KMS-11 (cell line): Measurements from ENCODE around the gene EGLN2.

Source experiments
- H2AFZ ChIP-seq: fragments of 200-600 bp; sonication (generic); 2 replicates; pipeline ENCODE4 v1.6.1; 2016; ENCODE audit warnings: antibody characterized with exemption, mixed run types, low read depth
- H3K27ac ChIP-seq: fragments of 200-600 bp; sonication (generic); 2 replicates; pipeline ENCODE4 v1.6.1; 2016; ENCODE audit warnings: mild to moderate bottlenecking, mixed run types
- H3K27me3 ChIP-seq: fragments of 200-600 bp; sonication (generic); 2 replicates; pipeline ENCODE4 v1.6.1; 2017; ENCODE audit warnings: mild to moderate bottlenecking, low read depth, mixed run types, moderate library complexity; ENCODE audit not compliant: insufficient read depth
- H3K36me3 ChIP-seq: fragments of 200-600 bp; sonication (generic); 2 replicates; pipeline ENCODE4 v1.6.1; 2017; ENCODE audit warnings: mild to moderate bottlenecking, mixed run types; ENCODE audit not compliant: insufficient read depth
- H3K4me1 ChIP-seq: fragments of 200-600 bp; sonication (generic); 2 replicates; pipeline ENCODE4 v1.6.1; 2016; ENCODE audit warnings: mild to moderate bottlenecking, low read depth, mixed run types; ENCODE audit not compliant: poor library complexity, severe bottlenecking
- H3K4me2 ChIP-seq: fragments of 200-600 bp; sonication (generic); 2 replicates; pipeline ENCODE4 v1.7.0; 2016; ENCODE audit warnings: mild to moderate bottlenecking, mixed run types
- H3K4me3 ChIP-seq: fragments of 200-600 bp; sonication (generic); IDR thresholded peaks from 2 replicates; pipeline ENCODE4 v1.6.1; 2017; ENCODE audit warnings: low read depth, low read length, mixed read lengths; ENCODE audit not compliant: insufficient read depth
- H3K79me2 ChIP-seq: fragments of 200-600 bp; sonication (generic); 2 replicates; pipeline ENCODE4 v1.6.1; 2016; ENCODE audit warnings: low read depth, mixed run types; ENCODE audit not compliant: insufficient read depth
- H3K9ac ChIP-seq: fragments of 200-600 bp; sonication (generic); 2 replicates; pipeline ENCODE4 v1.6.1; 2016; ENCODE audit warnings: mild to moderate bottlenecking, mixed run types
- H4K20me1 ChIP-seq: fragments of 200-600 bp; sonication (generic); 2 replicates; pipeline ENCODE4 v1.6.1; 2016; ENCODE audit warnings: mild to moderate bottlenecking, mixed run types; ENCODE audit not compliant: insufficient read depth
- CTCF ChIP-seq: fragments of 200-600 bp; sonication (generic); conservative IDR thresholded peaks from 2 replicates; pipeline ENCODE4 v1.6.1; 2017; ENCODE audit warnings: low read depth, mild to moderate bottlenecking, antibody characterized with exemption, low read length, moderate library complexity, mixed read lengths

Gene EGLN2

DNA sequence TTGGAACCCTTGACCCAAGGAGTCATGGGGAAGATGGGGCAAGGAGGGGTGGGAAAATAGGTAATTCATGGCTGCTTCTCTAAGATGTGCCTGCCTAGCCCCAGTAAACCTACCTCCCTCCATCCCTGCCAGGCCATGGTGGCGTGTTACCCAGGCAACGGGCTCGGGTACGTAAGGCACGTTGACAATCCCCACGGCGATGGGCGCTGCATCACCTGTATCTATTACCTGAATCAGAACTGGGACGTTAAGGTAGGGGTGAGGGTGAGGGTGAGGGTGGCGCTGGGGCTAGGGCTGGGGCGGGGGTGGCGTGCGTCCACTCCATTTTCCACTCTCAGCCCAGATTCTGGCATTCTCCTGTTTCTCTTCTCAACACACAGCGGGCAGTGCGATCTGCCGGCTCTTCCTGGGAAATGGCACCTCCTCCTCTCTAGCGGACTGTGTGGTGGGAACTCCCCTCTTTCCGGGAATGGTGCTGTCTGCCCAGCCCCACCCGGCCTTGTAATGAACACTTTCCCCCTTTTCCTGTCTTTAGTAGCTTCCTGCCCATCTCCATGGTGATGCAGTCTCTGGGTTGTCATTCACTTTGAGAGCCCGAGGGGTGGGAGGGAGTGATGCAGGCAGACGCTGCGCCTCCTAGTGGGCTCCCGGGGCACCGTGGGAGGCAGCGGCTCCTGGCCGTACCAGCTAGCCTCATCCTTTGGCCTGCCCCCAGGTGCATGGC is 7.6 kb downstream of the EGLN2 start:
- no peaks in the 10 kb centered on the region for H3K36me3 ChIP-seq
- TF ChIP-seq CTCF: peak; percentile 19; the same call in 1 of the 2 replicates
- no peak overlapping the region for H3K27ac ChIP-seq
- H3K4me3 ChIP-seq: no peak overlapping the region
- peaks cover 31% of the 10 kb centered on the region for H3K4me1 ChIP-seq
- H3K27me3 ChIP-seq: no peaks in the 10 kb centered on the region
- H2AFZ ChIP-seq: no peak overlapping the region
- H3K79me2 ChIP-seq: peaks cover 7% of the 10 kb centered on the region; the same call in 1 of the 2 replicates
- no peak overlapping the region for H3K9ac ChIP-seq
- no peak overlapping the region for H3K4me2 ChIP-seq
- 0 out of 2 replicates have a peak, but pooled peaks cover 9% of the 10 kb centered on the region for H4K20me1 ChIP-seq

DNA sequence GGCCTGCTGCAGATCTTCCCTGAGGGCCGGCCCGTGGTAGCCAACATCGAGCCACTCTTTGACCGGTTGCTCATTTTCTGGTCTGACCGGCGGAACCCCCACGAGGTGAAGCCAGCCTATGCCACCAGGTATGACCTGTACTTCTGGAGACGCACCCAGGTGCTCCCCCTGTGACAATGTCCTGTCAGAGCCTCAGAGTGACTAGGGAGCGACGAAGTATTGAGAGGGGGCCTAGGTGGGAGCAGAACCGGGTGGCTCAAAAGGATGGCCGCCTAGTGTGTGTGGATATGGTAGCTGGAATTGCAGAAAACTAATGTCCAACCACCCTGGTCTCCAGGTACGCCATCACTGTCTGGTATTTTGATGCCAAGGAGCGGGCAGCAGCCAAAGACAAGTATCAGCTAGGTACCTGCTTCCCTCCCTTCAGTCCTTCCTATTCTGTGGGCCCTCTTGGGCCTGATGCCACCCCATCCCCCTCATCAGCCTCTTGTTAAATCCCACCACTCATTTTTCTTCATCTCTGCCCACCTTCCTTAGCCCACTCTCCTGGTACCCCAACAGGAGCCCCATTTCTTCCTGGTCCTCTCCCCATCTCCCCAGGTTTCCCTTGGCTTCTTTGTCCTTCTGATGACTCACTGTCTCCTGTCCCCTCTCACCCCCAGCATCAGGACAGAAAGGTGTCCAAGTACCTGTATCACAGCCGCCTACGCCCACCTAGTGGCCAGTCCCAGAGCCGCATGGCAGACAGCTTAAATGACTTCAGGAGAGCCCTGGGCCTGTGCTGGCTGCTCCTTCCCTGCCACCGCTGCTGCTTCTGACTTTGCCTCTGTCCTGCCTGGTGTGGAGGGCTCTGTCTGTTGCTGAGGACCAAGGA is 8.4 kb downstream of the EGLN2 start:
- no peak overlapping the region for H3K27ac ChIP-seq
- peaks cover 7% of the 10 kb centered on the region; the same call in 1 of the 2 replicates for H3K79me2 ChIP-seq
- peaks cover 25% of the 10 kb centered on the region for H3K4me1 ChIP-seq

GRCh38 chr19:40808021-40808325 is 9.0 kb downstream of the EGLN2 start:
- peaks cover 19% of the 10 kb centered on the region for H3K4me1 ChIP-seq
- no peak overlapping the region for H2AFZ ChIP-seq
- H3K27me3 ChIP-seq: no peaks in the 10 kb centered on the region
- 0 out of 2 replicates have a peak, but pooled peaks cover 6% of the 10 kb centered on the region for H4K20me1 ChIP-seq
- TF ChIP-seq CTCF: no peak; the same call in 1 of the 2 replicates
- no peak overlapping the region for H3K4me2 ChIP-seq
- no peak overlapping the region for H3K27ac ChIP-seq
- H3K4me3 ChIP-seq: no peak overlapping the region
- H3K9ac ChIP-seq: no peak overlapping the region
- H3K79me2 ChIP-seq: peaks cover 6% of the 10 kb centered on the region; the same call in 1 of the 2 replicates
- no peaks in the 10 kb centered on the region for H3K36me3 ChIP-seq

More for the DNA sequence above, 8.4 kb downstream of the EGLN2 start:
- Histone ChIP-seq H3K9ac (no peak overlapping the region), H3K27me3 (no peaks in the 10 kb centered on the region), H3K4me3 (no peak overlapping the region), H3K36me3 (no peaks in the 10 kb centered on the region), H3K4me2 (no peak overlapping the region), H2AFZ (no peak overlapping the region), H4K20me1 (0 out of 2 replicates have a peak, but pooled peaks cover 9% of the 10 kb centered on the region)
- TF ChIP-seq CTCF: peak; percentile 37; the same call in 1 of the 2 replicates

GRCh38 chr19:40808497-40808896 is 9.5 kb downstream of the EGLN2 start:
- Histone ChIP-seq H3K4me1 (peaks cover 14% of the 10 kb centered on the region), H3K27ac (no peak overlapping the region), H4K20me1 (0 out of 2 replicates have a peak, but pooled peaks cover 6% of the 10 kb centered on the region), H3K4me3 (no peak overlapping the region), H3K27me3 (no peaks in the 10 kb centered on the region), H3K79me2 (0 out of 2 replicates have a peak, but pooled peaks cover under 1% of the 10 kb centered on the region), H3K36me3 (no peaks in the 10 kb centered on the region), H2AFZ (no peak overlapping the region), H3K4me2 (no peak overlapping the region), H3K9ac (no peak overlapping the region)
- TF ChIP-seq CTCF: no peak
